ENCODE measurements around the gene EXOC3L1. TPM values are rescaled to one million over a fixed set of nuclear protein-coding genes. Genes with fewer than 3 reads are reported as not detected.

The EXOC3L1 gene
- total RNA-seq, 4 donors from 2014 or later: 0.95 to 3.8 (median 1.7) TPM

DNA sequence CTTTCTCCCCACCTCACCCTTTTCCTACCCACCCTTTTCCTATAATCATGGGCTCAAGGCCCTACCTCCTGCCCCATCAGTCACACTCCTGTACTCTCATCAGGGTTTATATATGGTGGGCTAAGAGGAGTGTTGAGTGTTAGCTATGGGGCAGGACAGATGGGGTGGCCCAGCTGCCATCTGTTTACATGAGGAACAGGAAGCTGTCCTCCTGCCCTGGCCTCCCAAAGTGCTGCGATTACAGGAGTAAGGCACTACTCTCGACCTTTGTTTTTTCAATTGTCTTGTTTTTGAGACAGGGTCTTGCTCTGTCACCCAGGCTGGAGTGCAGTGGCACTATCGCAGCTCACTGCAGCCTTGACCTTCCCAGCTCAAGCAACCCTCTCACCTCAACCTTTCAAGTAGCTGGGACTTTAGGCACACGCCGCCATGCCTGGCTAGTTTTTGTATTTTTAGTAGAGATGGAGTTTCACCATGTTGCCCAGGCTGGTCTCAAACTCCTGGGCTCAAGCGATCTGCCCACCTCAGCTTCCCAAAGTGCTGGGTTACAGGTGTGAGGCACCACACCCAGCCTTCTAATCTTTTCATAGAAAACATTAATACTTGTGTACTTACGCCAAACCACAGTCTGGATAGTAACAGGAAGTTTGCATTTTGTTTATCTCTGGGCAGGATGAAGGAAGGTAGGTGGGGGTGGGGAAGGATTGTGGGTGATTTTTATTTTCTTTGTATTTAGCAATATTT is 31.9 kb downstream of the EXOC3L1 start:
- TF ChIP-seq POLR2A (IDR thresholded peaks at IDR 0.05): no peak
- TF ChIP-seq, protein P1, sequence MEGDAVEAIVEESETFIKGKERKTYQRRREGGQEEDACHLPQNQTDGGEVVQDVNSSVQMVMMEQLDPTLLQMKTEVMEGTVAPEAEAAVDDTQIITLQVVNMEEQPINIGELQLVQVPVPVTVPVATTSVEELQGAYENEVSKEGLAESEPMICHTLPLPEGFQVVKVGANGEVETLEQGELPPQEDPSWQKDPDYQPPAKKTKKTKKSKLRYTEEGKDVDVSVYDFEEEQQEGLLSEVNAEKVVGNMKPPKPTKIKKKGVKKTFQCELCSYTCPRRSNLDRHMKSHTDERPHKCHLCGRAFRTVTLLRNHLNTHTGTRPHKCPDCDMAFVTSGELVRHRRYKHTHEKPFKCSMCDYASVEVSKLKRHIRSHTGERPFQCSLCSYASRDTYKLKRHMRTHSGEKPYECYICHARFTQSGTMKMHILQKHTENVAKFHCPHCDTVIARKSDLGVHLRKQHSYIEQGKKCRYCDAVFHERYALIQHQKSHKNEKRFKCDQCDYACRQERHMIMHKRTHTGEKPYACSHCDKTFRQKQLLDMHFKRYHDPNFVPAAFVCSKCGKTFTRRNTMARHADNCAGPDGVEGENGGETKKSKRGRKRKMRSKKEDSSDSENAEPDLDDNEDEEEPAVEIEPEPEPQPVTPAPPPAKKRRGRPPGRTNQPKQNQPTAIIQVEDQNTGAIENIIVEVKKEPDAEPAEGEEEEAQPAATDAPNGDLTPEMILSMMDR (IDR thresholded peaks at IDR 0.05): no peak
- 70 to 80% methylated on average over 7 of the region's 7 CpGs for WGBS, 2 donors
- no peak overlapping the region for H3K4me3 ChIP-seq (ENCODE audit: low read depth, poor library complexity, severe bottlenecking)
- DNase-seq (ENCODE audit: low spot score in 2 of 2): no peak
- intact Hi-C loops (cut with DNase I; ENCODE audit: low total_unique reads): loop anchor here (5.0 kb wide), 1 partner anchor 181 kb away; no protein-coding TSS in a partner anchor

DNA sequence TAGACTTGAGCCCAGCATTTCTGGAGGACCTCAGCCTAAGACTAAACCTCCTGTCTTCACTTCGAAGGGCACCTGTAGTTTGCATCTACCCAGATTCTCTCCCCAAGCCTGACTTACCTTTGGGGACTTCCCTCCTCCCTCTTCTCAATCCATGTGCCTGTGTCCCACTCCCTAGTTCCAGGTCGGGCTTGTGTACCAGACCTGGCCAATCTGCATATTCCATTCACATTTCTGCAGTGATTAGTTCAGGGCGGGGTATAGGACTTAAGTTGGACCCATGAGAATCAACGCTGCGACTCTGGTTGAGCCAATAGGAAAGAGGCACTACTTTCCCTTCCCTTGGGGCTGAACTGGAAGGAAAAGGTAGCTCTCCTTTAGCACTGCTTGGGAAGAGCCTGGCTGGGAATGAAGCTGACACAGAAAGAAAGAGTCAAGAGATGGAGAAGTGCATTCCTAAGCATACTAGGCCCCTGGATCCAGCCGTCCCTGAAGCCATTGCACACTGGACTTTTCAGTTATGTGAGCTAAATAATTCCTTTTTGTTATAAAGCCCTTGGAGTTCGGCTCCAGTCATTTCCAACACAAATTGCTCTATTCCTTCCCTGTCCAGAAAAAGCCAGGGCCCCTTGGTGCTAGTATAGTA is 32.7 kb downstream of the EXOC3L1 start:
- intact Hi-C loops (cut with DNase I; ENCODE audit: low total_unique reads): loop anchor here (5.0 kb wide), 1 partner anchor 180 kb away; no protein-coding TSS in a partner anchor
- H3K4me3 ChIP-seq (ENCODE audit: low read depth, poor library complexity, severe bottlenecking): no peak overlapping the region
- 60 to 65% methylated on average over 7 of the region's 7 CpGs for WGBS, 2 donors
- DNase-seq (ENCODE audit: low spot score in 2 of 2): no peak
- TF ChIP-seq, protein P1 (IDR thresholded peaks at IDR 0.05): no peak
- no peak for TF ChIP-seq POLR2A (IDR thresholded peaks at IDR 0.05)

DNA sequence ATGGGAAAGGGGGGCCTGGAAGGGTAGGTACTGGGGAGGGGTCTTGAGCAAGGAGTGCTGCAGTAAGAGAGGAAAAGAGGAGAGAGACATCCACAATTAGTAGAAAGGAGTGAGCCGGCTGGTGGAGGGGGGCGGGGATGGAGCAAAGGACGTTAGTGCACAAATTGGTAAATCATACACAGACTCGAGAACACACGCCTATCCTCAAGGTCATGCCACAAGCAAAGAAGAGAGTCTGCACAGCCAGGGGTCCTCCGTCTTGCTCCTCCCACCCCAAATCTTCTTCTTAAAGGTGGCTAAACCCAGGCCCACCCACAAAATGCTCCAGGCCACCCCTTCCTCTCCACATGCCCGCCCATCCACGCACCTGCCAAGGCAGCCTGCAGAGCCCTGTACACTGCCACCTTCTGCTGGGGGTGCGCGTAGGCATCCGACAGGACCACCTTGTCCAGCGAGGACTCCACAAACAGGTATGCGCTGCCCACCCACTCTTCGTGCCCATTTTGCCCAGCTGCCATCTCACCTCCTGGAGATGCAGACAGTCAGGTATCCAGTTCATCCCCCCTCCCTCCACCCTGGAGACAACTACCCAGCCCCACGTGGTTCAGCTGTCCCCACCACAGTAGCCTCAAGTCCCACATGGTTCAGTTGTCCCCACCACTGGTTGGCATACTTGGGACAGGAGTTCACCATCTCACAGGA is 33.6 kb downstream of the EXOC3L1 start:
- WGBS, 2 donors: 64 to 74% methylated on average over 14 to 15 of the region's 15 CpGs
- H3K4me3 ChIP-seq (ENCODE audit: low read depth, poor library complexity, severe bottlenecking): no peak overlapping the region
- DNase-seq (ENCODE audit: low spot score in 2 of 2): no peak
- no peak for TF ChIP-seq POLR2A (IDR thresholded peaks at IDR 0.05)
- TF ChIP-seq, protein P1 (IDR thresholded peaks at IDR 0.05): no peak
- intact Hi-C loops (cut with DNase I; ENCODE audit: low total_unique reads): loop anchor here (5.0 kb wide), 1 partner anchor 179 kb away; no protein-coding TSS in a partner anchor

DNA sequence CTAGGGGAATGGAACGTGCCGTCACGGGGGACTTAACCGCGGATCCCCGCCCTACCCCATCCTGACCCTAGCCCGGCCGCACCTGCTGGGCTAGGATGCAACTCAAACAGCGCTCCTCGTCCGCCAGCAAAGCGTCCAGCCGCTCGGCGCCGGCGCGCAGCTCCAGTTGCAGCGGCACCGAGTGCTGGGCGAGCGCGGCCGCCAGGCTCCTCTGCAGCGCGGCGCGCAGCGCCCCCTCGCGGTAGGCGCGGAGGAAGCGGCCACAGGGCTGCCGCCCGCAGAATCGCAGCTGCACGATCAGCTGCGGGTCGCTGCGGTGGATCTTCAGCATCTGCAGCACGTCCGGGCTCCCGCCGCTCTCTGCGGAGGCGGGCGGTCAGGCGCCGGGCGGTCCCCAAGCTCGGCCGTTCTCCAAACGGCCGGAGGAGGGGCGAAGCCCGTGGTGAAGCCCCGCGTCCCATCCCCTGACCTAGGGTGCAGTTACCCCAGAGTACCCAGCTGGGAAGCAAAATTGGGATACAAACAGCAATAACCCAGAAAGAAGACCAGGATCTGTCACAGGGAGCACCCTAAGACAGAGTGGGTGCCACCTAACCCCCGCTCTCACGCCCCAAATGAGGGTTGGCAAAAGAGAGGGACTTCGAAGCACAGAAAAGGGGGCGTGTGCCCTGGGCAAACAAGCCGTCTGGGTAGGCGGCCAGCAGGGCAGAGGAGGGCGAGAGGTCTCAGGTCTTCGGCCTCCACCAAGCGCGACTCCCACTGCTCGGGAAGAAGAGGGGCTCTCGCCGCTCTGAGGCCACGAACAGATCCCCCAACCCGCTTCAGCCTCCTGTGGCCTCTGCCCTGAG is 34.4 kb downstream of the EXOC3L1 start:
- DNase-seq (ENCODE audit: low spot score in 2 of 2): no peak
- intact Hi-C loops (cut with DNase I; ENCODE audit: low total_unique reads): loop anchor here (5.0 kb wide), 1 partner anchor 178 kb away; no protein-coding TSS in a partner anchor
- no peak for TF ChIP-seq POLR2A (IDR thresholded peaks at IDR 0.05)
- TF ChIP-seq, protein P1 (IDR thresholded peaks at IDR 0.05): peak in 1 of 3 donors; percentile 53
- no peak overlapping the region for H3K4me3 ChIP-seq (ENCODE audit: low read depth, poor library complexity, severe bottlenecking)
- 25 to 35% methylated on average over 28 to 33 of the region's 74 CpGs for WGBS, 2 donors
